ENCODE data around the gene MORN5.

DNA sequence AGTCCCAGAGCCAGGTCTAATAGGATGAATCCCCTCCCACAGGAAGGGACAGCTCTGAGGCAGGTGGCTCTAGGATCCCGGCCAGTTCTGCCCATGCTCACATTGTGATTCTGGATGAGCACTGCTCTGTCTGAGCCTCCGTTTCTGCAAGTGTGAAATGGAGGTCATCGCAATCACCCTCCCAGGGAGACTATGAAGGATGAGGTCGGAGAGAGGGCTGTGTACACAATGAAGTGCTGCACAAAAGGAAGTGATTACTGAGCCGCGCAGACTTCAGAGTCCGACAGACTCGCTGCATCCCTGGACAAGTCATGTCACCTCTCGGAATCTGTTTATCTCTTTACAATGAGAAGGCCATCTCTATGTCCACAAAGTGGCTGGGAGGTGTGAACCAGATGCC is 47.4 kb downstream of the MORN5 start:
- TF ChIP-seq, protein P1, sequence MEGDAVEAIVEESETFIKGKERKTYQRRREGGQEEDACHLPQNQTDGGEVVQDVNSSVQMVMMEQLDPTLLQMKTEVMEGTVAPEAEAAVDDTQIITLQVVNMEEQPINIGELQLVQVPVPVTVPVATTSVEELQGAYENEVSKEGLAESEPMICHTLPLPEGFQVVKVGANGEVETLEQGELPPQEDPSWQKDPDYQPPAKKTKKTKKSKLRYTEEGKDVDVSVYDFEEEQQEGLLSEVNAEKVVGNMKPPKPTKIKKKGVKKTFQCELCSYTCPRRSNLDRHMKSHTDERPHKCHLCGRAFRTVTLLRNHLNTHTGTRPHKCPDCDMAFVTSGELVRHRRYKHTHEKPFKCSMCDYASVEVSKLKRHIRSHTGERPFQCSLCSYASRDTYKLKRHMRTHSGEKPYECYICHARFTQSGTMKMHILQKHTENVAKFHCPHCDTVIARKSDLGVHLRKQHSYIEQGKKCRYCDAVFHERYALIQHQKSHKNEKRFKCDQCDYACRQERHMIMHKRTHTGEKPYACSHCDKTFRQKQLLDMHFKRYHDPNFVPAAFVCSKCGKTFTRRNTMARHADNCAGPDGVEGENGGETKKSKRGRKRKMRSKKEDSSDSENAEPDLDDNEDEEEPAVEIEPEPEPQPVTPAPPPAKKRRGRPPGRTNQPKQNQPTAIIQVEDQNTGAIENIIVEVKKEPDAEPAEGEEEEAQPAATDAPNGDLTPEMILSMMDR (conservative IDR thresholded peaks at IDR 0.05; ENCODE audit: low read depth in 2 of 2): no peak
- no peak for TF ChIP-seq EZH2 (IDR thresholded peaks at IDR 0.05; ENCODE audit: low read depth, unreplicated experiment)
- TF ChIP-seq EZH2phosphoT487 (IDR thresholded peaks at IDR 0.05; ENCODE audit: unreplicated experiment): no peak
- TF ChIP-seq JUNB (IDR thresholded peaks at IDR 0.05; ENCODE audit: unreplicated experiment): no peak
- TF ChIP-seq, protein P2, sequence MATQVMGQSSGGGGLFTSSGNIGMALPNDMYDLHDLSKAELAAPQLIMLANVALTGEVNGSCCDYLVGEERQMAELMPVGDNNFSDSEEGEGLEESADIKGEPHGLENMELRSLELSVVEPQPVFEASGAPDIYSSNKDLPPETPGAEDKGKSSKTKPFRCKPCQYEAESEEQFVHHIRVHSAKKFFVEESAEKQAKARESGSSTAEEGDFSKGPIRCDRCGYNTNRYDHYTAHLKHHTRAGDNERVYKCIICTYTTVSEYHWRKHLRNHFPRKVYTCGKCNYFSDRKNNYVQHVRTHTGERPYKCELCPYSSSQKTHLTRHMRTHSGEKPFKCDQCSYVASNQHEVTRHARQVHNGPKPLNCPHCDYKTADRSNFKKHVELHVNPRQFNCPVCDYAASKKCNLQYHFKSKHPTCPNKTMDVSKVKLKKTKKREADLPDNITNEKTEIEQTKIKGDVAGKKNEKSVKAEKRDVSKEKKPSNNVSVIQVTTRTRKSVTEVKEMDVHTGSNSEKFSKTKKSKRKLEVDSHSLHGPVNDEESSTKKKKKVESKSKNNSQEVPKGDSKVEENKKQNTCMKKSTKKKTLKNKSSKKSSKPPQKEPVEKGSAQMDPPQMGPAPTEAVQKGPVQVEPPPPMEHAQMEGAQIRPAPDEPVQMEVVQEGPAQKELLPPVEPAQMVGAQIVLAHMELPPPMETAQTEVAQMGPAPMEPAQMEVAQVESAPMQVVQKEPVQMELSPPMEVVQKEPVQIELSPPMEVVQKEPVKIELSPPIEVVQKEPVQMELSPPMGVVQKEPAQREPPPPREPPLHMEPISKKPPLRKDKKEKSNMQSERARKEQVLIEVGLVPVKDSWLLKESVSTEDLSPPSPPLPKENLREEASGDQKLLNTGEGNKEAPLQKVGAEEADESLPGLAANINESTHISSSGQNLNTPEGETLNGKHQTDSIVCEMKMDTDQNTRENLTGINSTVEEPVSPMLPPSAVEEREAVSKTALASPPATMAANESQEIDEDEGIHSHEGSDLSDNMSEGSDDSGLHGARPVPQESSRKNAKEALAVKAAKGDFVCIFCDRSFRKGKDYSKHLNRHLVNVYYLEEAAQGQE (IDR thresholded peaks at IDR 0.05; ENCODE audit: unreplicated experiment): no peak
- TF ChIP-seq NANOG (IDR thresholded peaks at IDR 0.05; ENCODE audit: borderline replicate concordance): no peak
- TF ChIP-seq, protein P3, sequence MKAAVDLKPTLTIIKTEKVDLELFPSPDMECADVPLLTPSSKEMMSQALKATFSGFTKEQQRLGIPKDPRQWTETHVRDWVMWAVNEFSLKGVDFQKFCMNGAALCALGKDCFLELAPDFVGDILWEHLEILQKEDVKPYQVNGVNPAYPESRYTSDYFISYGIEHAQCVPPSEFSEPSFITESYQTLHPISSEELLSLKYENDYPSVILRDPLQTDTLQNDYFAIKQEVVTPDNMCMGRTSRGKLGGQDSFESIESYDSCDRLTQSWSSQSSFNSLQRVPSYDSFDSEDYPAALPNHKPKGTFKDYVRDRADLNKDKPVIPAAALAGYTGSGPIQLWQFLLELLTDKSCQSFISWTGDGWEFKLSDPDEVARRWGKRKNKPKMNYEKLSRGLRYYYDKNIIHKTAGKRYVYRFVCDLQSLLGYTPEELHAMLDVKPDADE (IDR thresholded peaks at IDR 0.05): no peak
- TF ChIP-seq POLR2AphosphoS5 (IDR thresholded peaks at IDR 0.05; ENCODE audit: low read depth): no peak
- TF ChIP-seq CREB1 (CRISPR knock-in tag; IDR thresholded peaks at IDR 0.05; ENCODE audit: low read depth): no peak
